A549 (cell line): ENCODE data around the gene FOXP1. TPM values are rescaled to one million over a fixed set of nuclear protein-coding genes. Genes with fewer than 3 reads are reported as not detected.

ENCODE experiments used
- ATAC-seq, 2 experiments: fragments of 200-7000 bp in 1 of 2; fragments of >200 bp in 1 of 2; cut with Nextera tagmentation in 1 of 2; cut with Tn5 transposase in 1 of 2; 3 replicates each; pipeline versions ENCODE4 v1.8.0 to v1.9.1; 2018 to 2020; ENCODE audit warnings: mild to moderate bottlenecking in 1 of 2, moderate library complexity in 1 of 2
- CTCF ChIA-PET: fragments of 300-600 bp; sonication (Branson Sonifier 250); formaldehyde crosslinking; extraction: SDS; loops from one replicate; lab custom pipeline; 2021; ENCODE audit warnings: antibody characterized with exemption, inconsistent platforms; lab: Yijun Ruan, JAX
- POLR2A ChIA-PET: fragments of 350-600 bp; formaldehyde crosslinking; extraction: SDS; loops from one replicate; lab custom pipeline; 2021; ENCODE audit warnings: antibody characterized with exemption, inconsistent platforms; lab: Yijun Ruan, JAX
- DNase-seq, 2 experiments: peaks; one replicate each; pipeline versions ENCODE4 v3.0.0 to v3.0.0-alpha.2; 2011 to 2016; ENCODE audit warnings: low read depth in 1 of 2, low spot score in 1 of 2
- FAIRE-seq: peaks from 2 replicates; lab custom pipeline; 2011; peaks lifted over from hg19 to GRCh38; lab: Jason Lieb, UNC
- H3K27ac ChIP-seq, 2 experiments: fragments of >200 bp; sonication (Bioruptor Twin); formaldehyde crosslinking; 3 replicates each; pipeline ENCODE4 v1.5.1; 2016 to 2017
- H3K4me1 ChIP-seq: fragments of >200 bp; sonication (Bioruptor Twin); formaldehyde crosslinking; 3 replicates; pipeline ENCODE4 v1.6.1; 2016
- H3K4me2 ChIP-seq: fragments of >200 bp; sonication (Bioruptor Twin); formaldehyde crosslinking; 3 replicates; pipeline ENCODE4 v1.6.1; 2016
- H3K4me3 ChIP-seq: fragments of >200 bp; sonication (Bioruptor Twin); formaldehyde crosslinking; 3 replicates; pipeline ENCODE4 v1.5.1; 2016
- H3K9me3 ChIP-seq: fragments of >200 bp; sonication (Bioruptor Twin); formaldehyde crosslinking; 3 replicates; pipeline ENCODE4 v1.6.1; 2016
- BHLHE40 ChIP-seq: IDR thresholded peaks from 2 replicates; pipeline ENCODE4 v1.6.1; 2012; ENCODE audit warnings: low read depth, low read length, inconsistent platforms
- CEBPB ChIP-seq, 2 experiments: fragments of >200 bp in 1 of 2; sonication (Bioruptor Twin) in 1 of 2; formaldehyde crosslinking in 1 of 2; IDR thresholded peaks; 2 replicates each; pipeline ENCODE4 v1.6.1; 2012 to 2016
- CHD2 ChIP-seq: fragments of 150-350 bp; IDR thresholded peaks from 2 replicates; pipeline ENCODE4 v1.6.1; 2014; ENCODE audit warnings: low read length; ENCODE audit not compliant: partially characterized antibody
- EHF ChIP-seq: fragments of 250-450 bp; sonication (Bioruptor Pico); IDR thresholded peaks from 2 replicates; pipeline ENCODE4 v1.5.0; 2020; ENCODE audit warnings: mild to moderate bottlenecking
- HEYL ChIP-seq: fragments of 250-450 bp; sonication (Bioruptor Pico); IDR thresholded peaks from 2 replicates; pipeline ENCODE4 v1.8.0; 2021; ENCODE audit warnings: mild to moderate bottlenecking, moderate library complexity
- HOXA7 ChIP-seq: fragments of 250-450 bp; sonication (Bioruptor Pico); IDR thresholded peaks from 2 replicates; pipeline ENCODE4 v1.5.0; 2020; ENCODE audit warnings: mild to moderate bottlenecking, moderate library complexity
- HOXB5 ChIP-seq: fragments of 250-450 bp; sonication (Bioruptor Pico); IDR thresholded peaks from 2 replicates; pipeline ENCODE4 v1.5.0; 2020; ENCODE audit warnings: mild to moderate bottlenecking, moderate library complexity
- KDM1A ChIP-seq: fragments of 200-600 bp; sonication (generic); IDR thresholded peaks from 2 replicates; pipeline ENCODE4 v1.6.1; 2016; ENCODE audit warnings: low read depth, mild to moderate bottlenecking
- MAZ ChIP-seq: fragments of 150-350 bp; IDR thresholded peaks from 2 replicates; pipeline ENCODE4 v1.6.1; 2014; ENCODE audit warnings: antibody characterized with exemption, low read depth, low read length, borderline replicate concordance
- PHF8 ChIP-seq: fragments of 200-600 bp; sonication (generic); IDR thresholded peaks from 2 replicates; pipeline ENCODE4 v1.6.1; 2016; ENCODE audit warnings: low read depth, mild to moderate bottlenecking, antibody characterized with exemption, moderate library complexity, borderline replicate concordance
- RFX5 ChIP-seq: fragments of 450-650 bp; IDR thresholded peaks from 2 replicates; pipeline ENCODE4 v1.7.1; 2014; ENCODE audit warnings: antibody characterized with exemption, mild to moderate bottlenecking, moderate library complexity
- RNF2 ChIP-seq: fragments of 200-600 bp; sonication (generic); IDR thresholded peaks from 2 replicates; pipeline ENCODE4 v1.6.1; 2016; ENCODE audit warnings: low read depth, mild to moderate bottlenecking, antibody characterized with exemption, moderate library complexity, borderline replicate concordance
- SMC3 ChIP-seq: fragments of >200 bp; sonication (Bioruptor Twin); formaldehyde crosslinking; IDR thresholded peaks from 3 replicates; pipeline ENCODE4 v1.6.1; 2018; ENCODE audit warnings: inconsistent platforms
- WGBS: methylation state at CpG from one replicate; pipeline ENCODE4 v1.1.6; 2017; ENCODE audit errors: missing lambda C conversion rate; 5-methylcytosine and 5-hydroxymethylcytosine counted together
- polyA plus RNA-seq, 4 experiments: library from polyadenylated mRNA; depleted of rRNA in 3 of 4; stranded (reverse); fragments of >200 nt; fragmentation: RNase III in 1 of 4; extraction: RNeasy Plus Mini Kit Qiagen cat#74134 plus additional on column Dnase treatment in 1 of 4; gene quantifications; 2 replicates in 3 of 4; 3 replicates in 1 of 4; pipeline ENCODE4 v1.2.3, GENCODE V29; 2011 to 2017
- TF ChIP-seq, protein P1 (sequence below): IDR thresholded peaks from 2 replicates; pipeline ENCODE4 v1.6.1; 2012
- TF ChIP-seq, protein P2 (sequence below): fragments of 450-650 bp; IDR thresholded peaks from 2 replicates; pipeline ENCODE4 v1.6.1; 2014; ENCODE audit warnings: antibody characterized with exemption
- TF ChIP-seq, protein P3 (sequence below): fragments of 150-350 bp; IDR thresholded peaks from 2 replicates; pipeline ENCODE4 v1.6.1; 2014; ENCODE audit warnings: low read depth, mild to moderate bottlenecking, low read length
- TF ChIP-seq, protein P4 (sequence below): fragments of 250-450 bp; sonication (Bioruptor Pico); IDR thresholded peaks from 2 replicates; pipeline ENCODE4 v1.5.0; 2021; ENCODE audit warnings: mild to moderate bottlenecking, moderate library complexity, borderline replicate concordance
- TF ChIP-seq, protein P5 (sequence below): fragments of 200-600 bp; sonication (generic); IDR thresholded peaks from 2 replicates; pipeline ENCODE4 v1.6.1; 2016; ENCODE audit warnings: antibody characterized with exemption, mild to moderate bottlenecking, moderate library complexity
- TF ChIP-seq, protein P6 (sequence below): fragments of 250-450 bp; sonication (Bioruptor Pico); IDR thresholded peaks from 2 replicates; pipeline ENCODE4 v1.5.0; 2020; ENCODE audit warnings: low read depth, mild to moderate bottlenecking, moderate library complexity

Gene FOXP1
- polyA plus RNA-seq, 2 of the 4 experiments (the other 2 are of a cell fraction): 12.8 to 13.9 TPM

DNA sequence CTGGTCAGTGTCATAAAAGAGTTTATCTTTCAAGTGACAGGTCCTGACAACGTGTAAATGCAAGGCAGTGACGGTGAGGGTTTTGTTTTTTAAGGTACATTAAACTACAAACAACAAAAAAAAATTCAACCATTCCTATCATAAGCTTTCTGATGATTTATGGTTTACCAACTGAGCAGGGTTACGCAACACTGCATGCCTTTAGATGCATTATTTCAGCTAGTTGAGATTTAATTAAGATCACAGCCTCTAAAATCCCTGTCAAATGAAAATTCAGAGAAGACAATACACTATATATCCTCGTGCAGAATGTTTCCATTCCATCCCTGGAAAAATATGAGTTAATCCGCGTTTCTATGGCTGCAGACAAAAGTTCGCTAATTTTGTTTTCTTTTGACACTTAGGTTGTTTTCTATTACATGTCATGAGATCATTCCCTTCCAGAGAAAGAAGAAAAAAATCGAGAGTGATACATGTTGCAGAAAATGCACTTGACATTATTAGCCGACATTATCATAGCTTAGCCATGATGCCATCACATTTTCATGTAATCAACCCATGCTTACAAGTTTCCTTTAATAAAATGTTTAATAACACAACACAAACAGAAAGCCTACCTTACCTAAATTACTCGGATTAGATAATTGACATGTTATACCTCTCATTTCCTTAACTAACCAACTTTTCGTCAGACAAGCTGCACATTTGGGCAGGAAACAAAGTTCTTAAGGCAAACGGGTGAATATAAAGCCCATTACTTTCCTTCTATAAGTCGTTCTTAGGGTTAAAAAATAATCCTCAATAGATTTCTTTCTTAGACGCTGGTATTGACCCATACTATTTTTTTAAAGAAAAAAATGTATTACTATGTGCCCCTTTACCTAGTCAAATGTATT, 521.2 kb downstream of the FOXP1 start:
- peaks cover 69% of the 10 kb centered on the region for H3K4me1 ChIP-seq
- ATAC-seq: no peak
- no peak overlapping the region for H3K4me3 ChIP-seq
- TF ChIP-seq CEBPB (IDR thresholded peaks at IDR 0.05): peak; percentile 79
- TF ChIP-seq, protein P1, sequence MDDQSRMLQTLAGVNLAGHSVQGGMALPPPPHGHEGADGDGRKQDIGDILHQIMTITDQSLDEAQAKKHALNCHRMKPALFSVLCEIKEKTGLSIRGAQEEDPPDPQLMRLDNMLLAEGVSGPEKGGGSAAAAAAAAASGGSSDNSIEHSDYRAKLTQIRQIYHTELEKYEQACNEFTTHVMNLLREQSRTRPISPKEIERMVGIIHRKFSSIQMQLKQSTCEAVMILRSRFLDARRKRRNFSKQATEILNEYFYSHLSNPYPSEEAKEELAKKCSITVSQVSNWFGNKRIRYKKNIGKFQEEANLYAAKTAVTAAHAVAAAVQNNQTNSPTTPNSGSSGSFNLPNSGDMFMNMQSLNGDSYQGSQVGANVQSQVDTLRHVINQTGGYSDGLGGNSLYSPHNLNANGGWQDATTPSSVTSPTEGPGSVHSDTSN: no peak
- WGBS: 83% methylated on average over 14 of the region's 14 CpGs
- CTCF ChIA-PET: no interaction called here
- H3K27ac ChIP-seq: no peak overlapping the region
- no peak for DNase-seq
- POLR2A ChIA-PET: no interaction called here
- peak overlapping the region; percentile 87; the same call in 2 of the 3 replicates for H3K4me2 ChIP-seq
- no peaks in the 10 kb centered on the region for H3K9me3 ChIP-seq
- FAIRE-seq: no peak

DNA sequence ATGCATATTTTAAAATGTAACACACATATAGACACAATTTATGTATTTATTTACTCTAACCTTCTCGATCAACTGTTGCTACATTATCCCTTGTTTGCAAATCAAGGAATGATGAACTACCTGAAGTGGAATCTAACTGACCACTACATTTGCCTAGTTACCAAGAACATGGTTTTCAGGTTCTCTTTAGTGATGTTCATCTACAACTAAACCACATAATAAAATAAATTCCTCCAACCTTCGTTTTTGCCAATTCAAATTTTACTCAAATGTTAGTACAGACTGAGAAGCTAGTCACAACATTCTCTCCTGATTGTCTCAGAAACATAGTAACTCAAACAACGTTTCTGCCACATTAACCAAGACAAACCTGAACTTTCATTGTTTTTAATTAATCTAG, 521.9 kb downstream of the FOXP1 start:
- Histone ChIP-seq H3K4me2 (no peak overlapping the region), H3K9me3 (no peaks in the 10 kb centered on the region), H3K4me1 (peaks cover 69% of the 10 kb centered on the region), H3K4me3 (no peak overlapping the region), H3K27ac (no peak overlapping the region)
- WGBS: 86% methylated on average over 3 of the region's 3 CpGs
- TF ChIP-seq, protein P2, sequence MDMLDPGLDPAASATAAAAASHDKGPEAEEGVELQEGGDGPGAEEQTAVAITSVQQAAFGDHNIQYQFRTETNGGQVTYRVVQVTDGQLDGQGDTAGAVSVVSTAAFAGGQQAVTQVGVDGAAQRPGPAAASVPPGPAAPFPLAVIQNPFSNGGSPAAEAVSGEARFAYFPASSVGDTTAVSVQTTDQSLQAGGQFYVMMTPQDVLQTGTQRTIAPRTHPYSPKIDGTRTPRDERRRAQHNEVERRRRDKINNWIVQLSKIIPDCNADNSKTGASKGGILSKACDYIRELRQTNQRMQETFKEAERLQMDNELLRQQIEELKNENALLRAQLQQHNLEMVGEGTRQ: no peak
- TF ChIP-seq HOXA7 (no peak), CHD2 (no peak), EHF (no peak), HOXB5 (CRISPR knock-in tag) (no peak), BHLHE40 (no peak), PHF8 (no peak), SMC3 (no peak), RNF2 (no peak), MAZ (no peak), HEYL (CRISPR knock-in tag) (no peak), KDM1A (no peak), RFX5 (no peak)
- TF ChIP-seq, protein P3, sequence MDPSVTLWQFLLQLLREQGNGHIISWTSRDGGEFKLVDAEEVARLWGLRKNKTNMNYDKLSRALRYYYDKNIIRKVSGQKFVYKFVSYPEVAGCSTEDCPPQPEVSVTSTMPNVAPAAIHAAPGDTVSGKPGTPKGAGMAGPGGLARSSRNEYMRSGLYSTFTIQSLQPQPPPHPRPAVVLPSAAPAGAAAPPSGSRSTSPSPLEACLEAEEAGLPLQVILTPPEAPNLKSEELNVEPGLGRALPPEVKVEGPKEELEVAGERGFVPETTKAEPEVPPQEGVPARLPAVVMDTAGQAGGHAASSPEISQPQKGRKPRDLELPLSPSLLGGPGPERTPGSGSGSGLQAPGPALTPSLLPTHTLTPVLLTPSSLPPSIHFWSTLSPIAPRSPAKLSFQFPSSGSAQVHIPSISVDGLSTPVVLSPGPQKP: no peak
- TF ChIP-seq, protein P4, sequence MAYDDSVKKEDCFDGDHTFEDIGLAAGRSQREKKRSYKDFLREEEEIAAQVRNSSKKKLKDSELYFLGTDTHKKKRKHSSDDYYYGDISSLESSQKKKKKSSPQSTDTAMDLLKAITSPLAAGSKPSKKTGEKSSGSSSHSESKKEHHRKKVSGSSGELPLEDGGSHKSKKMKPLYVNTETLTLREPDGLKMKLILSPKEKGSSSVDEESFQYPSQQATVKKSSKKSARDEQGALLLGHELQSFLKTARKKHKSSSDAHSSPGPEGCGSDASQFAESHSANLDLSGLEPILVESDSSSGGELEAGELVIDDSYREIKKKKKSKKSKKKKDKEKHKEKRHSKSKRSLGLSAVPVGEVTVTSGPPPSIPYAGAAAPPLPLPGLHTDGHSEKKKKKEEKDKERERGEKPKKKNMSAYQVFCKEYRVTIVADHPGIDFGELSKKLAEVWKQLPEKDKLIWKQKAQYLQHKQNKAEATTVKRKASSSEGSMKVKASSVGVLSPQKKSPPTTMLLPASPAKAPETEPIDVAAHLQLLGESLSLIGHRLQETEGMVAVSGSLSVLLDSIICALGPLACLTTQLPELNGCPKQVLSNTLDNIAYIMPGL: no peak
- TF ChIP-seq, protein P5, sequence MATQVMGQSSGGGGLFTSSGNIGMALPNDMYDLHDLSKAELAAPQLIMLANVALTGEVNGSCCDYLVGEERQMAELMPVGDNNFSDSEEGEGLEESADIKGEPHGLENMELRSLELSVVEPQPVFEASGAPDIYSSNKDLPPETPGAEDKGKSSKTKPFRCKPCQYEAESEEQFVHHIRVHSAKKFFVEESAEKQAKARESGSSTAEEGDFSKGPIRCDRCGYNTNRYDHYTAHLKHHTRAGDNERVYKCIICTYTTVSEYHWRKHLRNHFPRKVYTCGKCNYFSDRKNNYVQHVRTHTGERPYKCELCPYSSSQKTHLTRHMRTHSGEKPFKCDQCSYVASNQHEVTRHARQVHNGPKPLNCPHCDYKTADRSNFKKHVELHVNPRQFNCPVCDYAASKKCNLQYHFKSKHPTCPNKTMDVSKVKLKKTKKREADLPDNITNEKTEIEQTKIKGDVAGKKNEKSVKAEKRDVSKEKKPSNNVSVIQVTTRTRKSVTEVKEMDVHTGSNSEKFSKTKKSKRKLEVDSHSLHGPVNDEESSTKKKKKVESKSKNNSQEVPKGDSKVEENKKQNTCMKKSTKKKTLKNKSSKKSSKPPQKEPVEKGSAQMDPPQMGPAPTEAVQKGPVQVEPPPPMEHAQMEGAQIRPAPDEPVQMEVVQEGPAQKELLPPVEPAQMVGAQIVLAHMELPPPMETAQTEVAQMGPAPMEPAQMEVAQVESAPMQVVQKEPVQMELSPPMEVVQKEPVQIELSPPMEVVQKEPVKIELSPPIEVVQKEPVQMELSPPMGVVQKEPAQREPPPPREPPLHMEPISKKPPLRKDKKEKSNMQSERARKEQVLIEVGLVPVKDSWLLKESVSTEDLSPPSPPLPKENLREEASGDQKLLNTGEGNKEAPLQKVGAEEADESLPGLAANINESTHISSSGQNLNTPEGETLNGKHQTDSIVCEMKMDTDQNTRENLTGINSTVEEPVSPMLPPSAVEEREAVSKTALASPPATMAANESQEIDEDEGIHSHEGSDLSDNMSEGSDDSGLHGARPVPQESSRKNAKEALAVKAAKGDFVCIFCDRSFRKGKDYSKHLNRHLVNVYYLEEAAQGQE: no peak
- TF ChIP-seq, protein P6, sequence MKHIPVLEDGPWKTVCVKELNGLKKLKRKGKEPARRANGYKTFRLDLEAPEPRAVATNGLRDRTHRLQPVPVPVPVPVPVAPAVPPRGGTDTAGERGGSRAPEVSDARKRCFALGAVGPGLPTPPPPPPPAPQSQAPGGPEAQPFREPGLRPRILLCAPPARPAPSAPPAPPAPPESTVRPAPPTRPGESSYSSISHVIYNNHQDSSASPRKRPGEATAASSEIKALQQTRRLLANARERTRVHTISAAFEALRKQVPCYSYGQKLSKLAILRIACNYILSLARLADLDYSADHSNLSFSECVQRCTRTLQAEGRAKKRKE (CRISPR knock-in tag): no peak
- ChIA-PET CTCF (interaction anchor here (1.4 kb wide), 1 partner anchor 524 kb away, joined by 4 read pairs; no protein-coding TSS in a partner anchor), POLR2A (no interaction called here)
- no peak for DNase-seq
- FAIRE-seq: peak; percentile 70
- no peak for ATAC-seq
